Inflammatory macrophage treated with lipopolysaccharide for 1 hour (primary cell): ENCODE results near the gene FAM171A1.
"Not testable (repeated sequence)": the region's sequence is repeated elsewhere in the genome, so short reads cannot be mapped to it uniquely, and the experiment has no call there.

ENCODE experiments used
- DNase-seq, 2 donors: peaks; one replicate each; pipeline ENCODE4 v3.0.0-alpha.2; 2020 to 2022

FAM171A1 gene

DNA sequence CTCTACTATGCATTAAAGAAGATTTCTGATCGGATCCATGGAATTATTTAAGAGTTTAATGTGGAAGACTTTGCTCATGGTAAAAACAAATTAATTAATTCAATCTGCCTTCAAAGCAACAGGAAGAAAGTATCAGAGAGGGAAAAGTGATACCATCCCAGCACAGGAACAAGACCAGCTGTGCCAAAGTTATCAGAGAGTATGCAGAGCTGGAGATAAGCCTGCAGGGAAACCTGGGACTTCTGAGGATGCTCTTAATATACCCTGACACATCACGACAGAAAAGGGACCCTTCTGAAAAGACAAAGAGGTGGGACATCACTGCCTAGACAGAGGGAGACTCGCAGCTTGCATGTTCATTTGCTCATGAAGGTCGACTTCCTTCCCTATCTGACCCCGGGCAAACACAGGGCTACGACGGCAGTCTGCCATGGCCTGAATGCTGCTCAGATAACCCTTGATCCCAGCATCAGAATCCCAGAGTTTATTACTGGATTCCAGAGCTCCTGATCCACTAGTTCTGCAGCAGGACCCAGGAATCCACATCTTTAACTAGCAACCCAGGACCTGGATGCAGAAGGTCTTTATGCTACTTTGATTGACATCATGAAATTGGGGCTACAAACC is 29.5 kb downstream of the FAM171A1 start:
- DNase-seq, result no peak

GRCh38 chr10:15339892-15340291 is 31.2 kb downstream of the FAM171A1 start:
- no peak for DNase-seq

DNA sequence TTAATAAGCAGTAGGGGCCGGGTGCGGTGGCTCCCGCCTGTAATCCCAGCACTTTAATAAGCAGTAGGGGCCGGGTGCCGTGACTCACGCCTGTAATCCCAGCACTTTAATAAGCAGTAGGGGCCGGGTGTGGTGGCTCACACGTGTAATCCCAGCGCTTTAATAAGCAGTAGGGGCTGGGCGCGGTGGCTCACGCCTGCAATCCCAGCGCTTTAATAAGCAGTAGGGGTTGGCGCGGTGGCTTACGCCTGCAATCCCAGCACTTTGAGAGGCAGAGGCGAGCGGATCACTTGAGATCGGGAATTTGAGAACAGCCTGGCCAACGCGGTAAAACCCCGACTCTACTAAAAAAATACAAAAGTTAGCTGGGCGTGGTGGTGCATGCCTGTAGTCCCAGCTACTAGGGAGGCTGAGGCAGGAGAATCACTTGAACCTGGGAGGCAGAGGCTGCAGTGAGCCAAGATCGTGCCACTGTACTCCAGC is 33.6 kb downstream of the FAM171A1 start:
- DNase-seq, result not testable (repeated sequence)

DNA sequence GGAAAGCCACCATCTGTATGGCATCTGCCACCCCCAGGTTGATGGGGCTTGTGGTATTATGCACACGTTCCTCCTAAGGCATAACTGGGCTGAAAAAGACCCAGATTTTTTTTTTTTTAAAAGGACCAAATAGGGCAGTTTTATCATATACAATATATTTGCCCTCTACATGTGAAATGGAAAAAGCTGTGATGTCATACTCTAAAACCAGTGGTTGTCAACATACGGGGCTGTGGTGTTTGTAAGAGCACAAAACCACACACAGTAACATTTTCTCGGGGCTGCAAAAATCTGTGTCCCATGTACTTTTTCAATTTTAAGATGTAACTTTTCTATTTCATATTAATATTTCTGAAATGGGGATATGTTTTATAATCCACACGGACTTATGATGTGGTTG is 34.9 kb downstream of the FAM171A1 start:
- no peak for DNase-seq

GRCh38 chr10:15335508-15335907 is 35.6 kb downstream of the FAM171A1 start:
- DNase-seq, result no peak

- DNase-seq, result no peak
Observed at GRCh38 chr10:15334650-15335323, 36.3 kb downstream of the FAM171A1 start.

GRCh38 chr10:15333909-15334649 is 37.0 kb downstream of the FAM171A1 start:
- DNase-seq, result no peak

DNA sequence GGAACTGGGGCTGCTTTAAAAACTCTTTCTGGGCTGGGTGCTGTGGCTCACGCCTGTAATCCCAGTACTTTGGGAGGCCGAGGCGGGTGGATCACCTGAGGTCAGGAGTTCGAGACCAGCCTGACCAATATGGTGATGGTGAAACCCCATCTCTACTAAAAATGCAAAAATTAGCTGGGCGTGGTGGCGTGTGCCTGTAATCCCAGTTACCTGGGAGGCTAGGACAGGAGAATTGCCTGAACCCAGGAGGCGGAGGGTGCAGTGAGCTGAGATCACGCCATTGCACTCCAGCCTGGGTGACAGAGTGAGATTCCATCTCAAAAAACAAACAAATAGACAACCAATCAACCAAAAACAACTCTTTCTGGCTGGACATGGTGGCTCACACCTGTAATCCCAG is 37.9 kb downstream of the FAM171A1 start:
- DNase-seq, result not testable (repeated sequence)

DNA sequence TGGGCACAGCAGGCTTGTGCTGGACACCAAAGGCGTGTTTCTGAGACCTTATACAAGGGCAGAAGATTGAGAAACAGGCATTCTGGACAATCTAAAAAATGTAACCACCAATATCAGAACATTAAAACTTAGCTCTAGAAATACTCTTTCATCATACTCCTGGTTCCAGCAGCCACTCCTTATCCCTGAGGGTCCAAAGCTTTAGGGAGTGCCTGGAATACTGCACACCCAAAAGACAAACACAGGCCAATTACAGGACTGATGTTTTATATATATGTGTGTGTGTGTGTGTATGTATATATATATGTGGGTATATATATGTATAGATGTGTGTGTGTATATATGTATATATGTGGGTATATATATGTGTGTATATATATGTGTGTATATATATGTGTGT is 39.6 kb downstream of the FAM171A1 start:
- no peak for DNase-seq

GRCh38 chr10:15329437-15329836 is 41.7 kb downstream of the FAM171A1 start:
- no peak for DNase-seq

GRCh38 chr10:15325944-15326284 is 45.2 kb downstream of the FAM171A1 start:
- DNase-seq, result no peak

DNA sequence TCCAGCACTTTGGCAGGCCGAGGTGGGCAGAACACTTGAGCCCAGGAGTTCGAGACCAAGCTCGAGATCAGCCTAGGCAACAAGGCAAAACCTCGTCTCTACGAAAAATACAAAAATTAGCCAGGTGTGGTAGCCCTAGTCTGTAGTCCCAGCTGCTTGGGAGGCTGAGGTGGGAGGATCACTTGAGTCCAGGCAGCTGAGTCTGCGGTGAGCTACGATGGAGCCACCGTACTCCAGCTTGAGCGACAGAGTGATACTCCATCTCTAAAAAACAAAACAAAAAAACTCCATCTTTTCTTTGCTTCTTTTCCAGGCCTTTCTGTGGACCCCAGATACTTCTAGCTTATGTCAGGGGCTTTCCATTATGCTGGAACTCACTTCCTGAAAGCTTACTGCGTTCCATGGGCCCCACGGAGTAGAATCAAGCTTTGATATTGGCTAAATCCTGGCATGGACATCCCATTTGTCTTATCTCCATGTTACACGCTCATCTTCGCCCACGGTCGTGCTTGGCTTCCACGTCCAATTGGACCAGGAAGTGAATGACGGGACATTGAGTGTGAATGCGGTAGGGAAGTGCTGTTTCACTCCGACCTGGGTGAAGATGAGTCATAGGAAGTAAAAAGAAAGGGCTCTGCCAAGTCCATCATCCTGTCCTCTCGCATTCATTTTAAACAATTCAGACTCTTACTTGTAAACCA is 45.7 kb downstream of the FAM171A1 start:
- DNase-seq, result no peak

GRCh38 chr10:15324611-15325010 is 46.5 kb downstream of the FAM171A1 start:
- no peak for DNase-seq

DNA sequence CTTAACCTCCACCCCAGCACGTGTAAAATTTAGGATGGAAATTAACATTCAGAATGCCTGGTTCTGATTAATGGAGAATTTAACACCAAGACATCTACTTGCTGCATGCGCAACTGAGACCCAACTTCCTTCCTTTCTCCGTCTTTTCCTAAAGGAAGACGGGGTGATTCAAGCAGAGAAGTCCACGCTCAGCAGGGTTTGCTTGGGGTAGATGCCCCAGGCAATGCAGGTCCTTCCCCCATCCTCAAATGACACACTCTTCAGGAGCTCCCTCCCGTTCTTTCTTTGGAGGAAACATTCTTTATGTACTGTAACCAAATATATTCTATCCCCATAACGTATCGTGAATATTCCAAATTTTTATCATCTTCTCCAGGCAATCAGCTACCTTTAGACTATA is 47.0 kb downstream of the FAM171A1 start:
- no peak for DNase-seq

DNA sequence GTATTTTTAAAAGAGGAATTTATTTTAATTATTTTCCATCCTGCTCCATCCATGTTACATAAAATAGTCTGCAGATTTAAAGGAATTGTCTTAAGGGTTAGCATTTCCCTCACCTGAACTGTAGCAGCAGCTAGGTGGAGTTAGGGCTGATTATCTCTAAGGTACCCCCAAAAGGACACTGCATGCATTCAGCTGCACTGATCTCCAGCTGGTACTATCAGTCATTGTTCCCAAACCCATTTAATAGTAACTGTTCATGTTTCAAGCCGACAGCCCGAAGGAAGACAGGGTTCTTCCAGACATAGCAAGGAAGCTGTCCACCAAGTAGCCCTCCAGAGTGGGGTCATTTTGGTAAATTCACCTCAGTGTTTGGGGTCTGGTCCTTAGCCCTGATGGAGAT is 48.7 kb downstream of the FAM171A1 start:
- no peak for DNase-seq

GRCh38 chr10:15321431-15322341 is 49.4 kb downstream of the FAM171A1 start:
- DNase-seq, result no peak

DNA sequence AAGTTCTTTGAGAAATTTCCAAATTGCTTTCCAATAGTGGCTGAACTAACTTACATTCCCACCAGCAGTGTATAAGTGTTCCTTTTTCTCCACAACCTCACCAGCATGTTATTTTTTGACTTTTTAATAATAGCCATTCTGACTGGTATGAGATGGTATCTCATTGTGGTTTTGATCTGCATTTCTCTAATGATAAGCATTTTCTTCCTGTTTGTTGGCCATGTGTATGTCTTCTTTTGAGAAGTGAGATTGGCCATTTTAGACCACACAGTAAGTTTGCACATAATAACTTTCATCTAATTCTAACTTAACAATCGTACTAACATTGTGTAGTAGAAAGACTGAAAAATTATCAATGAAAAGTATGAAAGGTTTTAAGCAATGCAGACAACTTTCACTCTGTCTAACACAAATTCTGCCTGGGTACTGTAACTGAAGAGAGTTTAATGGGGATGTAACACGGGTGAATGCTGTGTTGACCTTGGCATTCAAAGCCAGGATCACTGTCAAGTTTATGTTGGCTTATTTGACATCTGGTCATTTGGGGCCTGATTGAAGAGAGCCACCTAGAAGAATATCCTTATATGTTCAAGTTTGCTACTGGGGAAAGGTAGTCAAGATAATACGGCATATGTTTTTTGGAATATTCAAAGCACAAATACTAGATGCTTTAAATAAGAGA is 50.4 kb downstream of the FAM171A1 start:
- no peak for DNase-seq

- DNase-seq, result no peak
Observed at GRCh38 chr10:15320118-15320517, 51.0 kb downstream of the FAM171A1 start.

DNA sequence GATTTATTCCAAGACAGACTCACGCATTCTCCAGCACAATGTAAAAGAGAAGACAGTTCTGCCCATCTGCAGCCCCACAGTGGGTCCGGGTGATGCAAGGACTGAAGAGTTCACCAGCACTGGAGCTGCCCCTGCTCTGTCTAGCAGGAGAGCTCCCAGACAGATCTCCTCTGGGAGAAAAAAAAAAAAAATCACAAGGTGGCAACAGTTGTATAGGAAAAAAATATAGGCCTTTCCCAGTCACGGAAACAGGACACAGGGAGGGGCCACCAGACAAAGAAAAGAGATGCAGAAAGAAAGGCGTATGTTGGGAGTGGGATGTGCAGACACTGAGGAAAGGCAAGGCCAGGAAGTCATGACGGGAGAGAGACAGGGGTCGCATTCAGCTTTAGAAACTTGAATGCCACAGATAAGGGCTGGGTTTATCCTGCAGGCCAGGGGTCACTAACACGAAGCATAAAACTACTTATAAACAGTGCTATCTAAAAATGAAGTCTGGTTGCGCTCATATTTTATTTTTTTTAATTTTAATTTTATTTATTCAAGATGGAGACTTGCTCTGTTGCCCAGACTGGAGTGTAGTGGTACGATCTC is 54.1 kb downstream of the FAM171A1 start:
- no peak for DNase-seq

GRCh38 chr10:15316145-15316544 is 54.9 kb downstream of the FAM171A1 start:
- no peak for DNase-seq

DNA sequence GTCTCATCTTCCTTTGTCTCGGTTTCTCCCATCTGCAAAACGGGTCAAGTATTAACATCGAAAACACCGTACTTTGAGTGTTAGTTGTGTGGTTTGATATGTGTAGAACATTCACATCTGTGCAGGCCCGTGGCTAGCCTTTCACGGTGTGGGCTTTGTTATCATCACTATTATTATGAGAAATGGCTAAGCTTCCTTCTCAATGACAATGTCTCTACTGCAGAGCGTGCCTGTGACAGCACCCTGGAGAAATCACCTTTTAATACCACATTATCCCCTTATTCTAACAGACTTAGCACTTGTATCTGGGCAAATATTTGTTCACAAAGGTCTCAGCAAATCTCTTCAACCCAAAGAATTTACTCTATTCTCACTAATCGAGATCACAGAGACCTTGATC is 55.8 kb downstream of the FAM171A1 start:
- DNase-seq, result no peak
